Osteocyte (in vitro differentiated cells): ENCODE measurements around the gene SPHKAP. TPM values are rescaled to one million over a fixed set of nuclear protein-coding genes. Genes with fewer than 3 reads are reported as not detected.

Experiments
- DNase-seq: peaks from one replicate; pipeline ENCODE4 v3.0.0; 2021; ENCODE audit warnings: mixed read lengths; ENCODE audit not compliant: unreplicated experiment; ENCODE audit errors: extremely low spot score
- H3K27ac Mint-ChIP-seq: one replicate; pipeline ENCODE4 v1.8.0; 2021; ENCODE audit warnings: mild to moderate bottlenecking, mixed read lengths; ENCODE audit not compliant: unreplicated experiment
- H3K27me3 Mint-ChIP-seq: one replicate; pipeline ENCODE4 v1.8.0; 2021; ENCODE audit warnings: mixed read lengths; ENCODE audit not compliant: unreplicated experiment
- H3K36me3 Mint-ChIP-seq: one replicate; pipeline ENCODE4 v1.8.0; 2021; ENCODE audit warnings: mixed read lengths; ENCODE audit not compliant: unreplicated experiment
- H3K4me1 Mint-ChIP-seq: one replicate; pipeline ENCODE4 v1.8.0; 2021; ENCODE audit warnings: mixed read lengths; ENCODE audit not compliant: unreplicated experiment
- H3K4me3 Mint-ChIP-seq: one replicate; pipeline ENCODE4 v1.8.0; 2021; ENCODE audit warnings: mild to moderate bottlenecking, moderate library complexity, mixed read lengths; ENCODE audit not compliant: unreplicated experiment
- H3K9me3 Mint-ChIP-seq: one replicate; pipeline ENCODE4 v1.8.0; 2021; ENCODE audit warnings: mixed read lengths; ENCODE audit not compliant: unreplicated experiment
- CTCF ChIP-seq: fragments of 200-600 bp; sonication (generic); IDR thresholded peaks from 2 replicates; pipeline ENCODE4 v1.5.0; 2021; ENCODE audit warnings: antibody characterized with exemption, mild to moderate bottlenecking, moderate library complexity
- total RNA-seq: library from RNA; stranded (reverse); gene quantifications from 2 replicates; pipeline ENCODE4 v1.2.1, GENCODE V29; 2021

Gene SPHKAP
- total RNA-seq, 1 donor from 2014 or later: not detected

- Mint-ChIP-seq H3K9me3 (no peaks in the 10 kb centered on the region), H3K4me1 (no peaks in the 10 kb centered on the region), H3K27me3 (no peaks in the 10 kb centered on the region), H3K27ac (no peak overlapping the region), H3K36me3 (no peaks in the 10 kb centered on the region), H3K4me3 (no peak overlapping the region)
- no peak for DNase-seq
- TF ChIP-seq CTCF: no peak
These were observed 62.5 kb downstream of the SPHKAP start for GRCh38 chr2:228118940-228119339.

- Mint-ChIP-seq H3K4me1 (no peaks in the 10 kb centered on the region), H3K27me3 (peaks cover 3% of the 10 kb centered on the region), H3K9me3 (no peaks in the 10 kb centered on the region), H3K27ac (no peak overlapping the region), H3K4me3 (no peak overlapping the region), H3K36me3 (no peaks in the 10 kb centered on the region)
- no peak for TF ChIP-seq CTCF
- no peak for DNase-seq
These were observed 73.6 kb downstream of the SPHKAP start for GRCh38 chr2:228107846-228108245.

- Mint-ChIP-seq H3K4me3 (no peak overlapping the region), H3K27ac (no peak overlapping the region), H3K9me3 (peaks cover 5% of the 10 kb centered on the region), H3K4me1 (no peaks in the 10 kb centered on the region), H3K36me3 (no peaks in the 10 kb centered on the region), H3K27me3 (peaks cover 3% of the 10 kb centered on the region)
- TF ChIP-seq CTCF: no peak
- no peak for DNase-seq
These were observed 75.8 kb downstream of the SPHKAP start for GRCh38 chr2:228105526-228106250.

- TF ChIP-seq CTCF: no peak
These were observed 77.3 kb downstream of the SPHKAP start for GRCh38 chr2:228104215-228104614.

GRCh38 chr2:228103379-228103778, 78.1 kb downstream of the SPHKAP start:
- Mint-ChIP-seq H3K27ac (no peak overlapping the region), H3K9me3 (peaks cover 15% of the 10 kb centered on the region), H3K27me3 (peaks cover 3% of the 10 kb centered on the region), H3K4me3 (no peak overlapping the region), H3K36me3 (no peaks in the 10 kb centered on the region), H3K4me1 (no peaks in the 10 kb centered on the region)
- no peak for TF ChIP-seq CTCF
- DNase-seq: no peak

More at GRCh38 chr2:228104215-228104614, 77.3 kb downstream of the SPHKAP start:
- H3K27ac Mint-ChIP-seq: no peak overlapping the region
- DNase-seq: no peak
- H3K4me1 Mint-ChIP-seq: no peaks in the 10 kb centered on the region
- H3K4me3 Mint-ChIP-seq: no peak overlapping the region
- peaks cover 9% of the 10 kb centered on the region for H3K9me3 Mint-ChIP-seq
- peaks cover 3% of the 10 kb centered on the region for H3K27me3 Mint-ChIP-seq
- no peaks in the 10 kb centered on the region for H3K36me3 Mint-ChIP-seq
